Posterior vena cava (tissue), 2 donors: ENCODE measurements around the gene IRS4. TPM values are rescaled to one million over a fixed set of nuclear protein-coding genes. Genes with fewer than 3 reads are reported as not detected.

Experiments
- DNase-seq: peaks from one replicate; pipeline ENCODE4 v3.0.0-alpha.2; 2020; ENCODE audit warnings: low spot score
- intact Hi-C, 2 donors: fragments of 100-400 bp; cut with DNase I; formaldehyde crosslinking; loops; one replicate each; pipeline versions ENCODE4 v1.14.1 to v1.14.2; 2022 to 2023
- long read RNA-seq, 2 donors: library from polyadenylated mRNA; unstranded; transcript quantifications; one replicate each; pipeline ENCODE4 v2.0.0, GENCODE V29; 2020 to 2021
- total RNA-seq, 2 donors: library from RNA; stranded (reverse); fragmentation: NEBNext Ultra II Directional; extraction: Animal tissue kit (Norgen Biotek cat#: 25700); gene quantifications; one replicate each; pipeline ENCODE4 v1.2.1, GENCODE V29; 2021
- donor health status: DM: yes; HTN: yes; CAD: no.
- donor health status: DM: yes; HTN: yes; CAD: no.

Gene IRS4
- total RNA-seq: not detected
- long read RNA-seq, donor 1: 0 reads
- long read RNA-seq, donor 2: 0 reads

- peak; percentile 65 for DNase-seq
- intact Hi-C loops: no loop called here
These were observed at the start of gene IRS4 for GRCh38 chrX:108736509-108737479. IRS4 (minus strand) TSS chrX:108736563.

- intact Hi-C loops: no loop called here
- DNase-seq: no peak
These were observed 36.2 kb upstream of the IRS4 start for GRCh38 chrX:108772549-108772948.

- intact Hi-C loops: no loop called here
- peak; percentile 50 for DNase-seq
These were observed 27.2 kb upstream of the IRS4 start for GRCh38 chrX:108763559-108763958.

GRCh38 chrX:108740299-108740774 is 4.0 kb upstream of the IRS4 start:
- intact Hi-C loops: no loop called here

GRCh38 chrX:108737754-108738153 is 1.4 kb upstream of the IRS4 start:
- intact Hi-C loops: no loop called here
- no peak for DNase-seq

More at GRCh38 chrX:108740299-108740774, 4.0 kb upstream of the IRS4 start:
- DNase-seq: no peak

- DNase-seq: peak; percentile 57
- intact Hi-C loops: no loop called here
These were observed 469 bp downstream of the IRS4 start for GRCh38 chrX:108735679-108736508.

GRCh38 chrX:108735091-108735678 is 1.2 kb downstream of the IRS4 start:
- peak; percentile 60 for DNase-seq
- intact Hi-C loops: no loop called here

GRCh38 chrX:108734426-108734825 is 1.9 kb downstream of the IRS4 start:
- DNase-seq: no peak
- intact Hi-C loops: no loop called here

- peak; percentile 67 for DNase-seq
- intact Hi-C loops: no loop called here
These were observed 3.6 kb downstream of the IRS4 start for GRCh38 chrX:108732630-108733321.

GRCh38 chrX:108731153-108731552 is 5.2 kb downstream of the IRS4 start:
- intact Hi-C loops: no loop called here
- no peak for DNase-seq

- DNase-seq: no peak
- intact Hi-C loops: no loop called here
These were observed 9.6 kb downstream of the IRS4 start for GRCh38 chrX:108726748-108727147.

GRCh38 chrX:108722561-108722960 is 13.8 kb downstream of the IRS4 start:
- intact Hi-C loops: no loop called here

GRCh38 chrX:108712886-108713285 is 23.5 kb downstream of the IRS4 start:
- DNase-seq: no peak
- intact Hi-C loops: no loop called here

More at GRCh38 chrX:108722561-108722960, 13.8 kb downstream of the IRS4 start:
- no peak for DNase-seq

GRCh38 chrX:108704839-108705238 is 31.5 kb downstream of the IRS4 start:
- DNase-seq: no peak
- intact Hi-C loops: no loop called here

- intact Hi-C loops: no loop called here
- DNase-seq: no peak
These were observed 33.8 kb downstream of the IRS4 start for GRCh38 chrX:108702530-108702929.

- no peak for DNase-seq
- intact Hi-C loops: no loop called here
These were observed 34.7 kb downstream of the IRS4 start for GRCh38 chrX:108701633-108702032.

- intact Hi-C loops: no loop called here
- DNase-seq: no peak
These were observed 37.0 kb downstream of the IRS4 start for GRCh38 chrX:108699368-108699767.

GRCh38 chrX:108696690-108697089 is 39.7 kb downstream of the IRS4 start:
- intact Hi-C loops: no loop called here

More at GRCh38 chrX:108696690-108697089, 39.7 kb downstream of the IRS4 start:
- no peak for DNase-seq
